ENCODE data around the gene TRMT44. TPM values are rescaled to one million over a fixed set of nuclear protein-coding genes. Genes with fewer than 3 reads are reported as not detected.
"Not testable (repeated sequence)": the region's sequence is repeated elsewhere in the genome, so short reads cannot be mapped to it uniquely, and the experiment has no call there.

TRMT44 gene
- total RNA-seq, 4 donors from 2014 or later = 30.8 to 60.0 (median 46.1) TPM

DNA sequence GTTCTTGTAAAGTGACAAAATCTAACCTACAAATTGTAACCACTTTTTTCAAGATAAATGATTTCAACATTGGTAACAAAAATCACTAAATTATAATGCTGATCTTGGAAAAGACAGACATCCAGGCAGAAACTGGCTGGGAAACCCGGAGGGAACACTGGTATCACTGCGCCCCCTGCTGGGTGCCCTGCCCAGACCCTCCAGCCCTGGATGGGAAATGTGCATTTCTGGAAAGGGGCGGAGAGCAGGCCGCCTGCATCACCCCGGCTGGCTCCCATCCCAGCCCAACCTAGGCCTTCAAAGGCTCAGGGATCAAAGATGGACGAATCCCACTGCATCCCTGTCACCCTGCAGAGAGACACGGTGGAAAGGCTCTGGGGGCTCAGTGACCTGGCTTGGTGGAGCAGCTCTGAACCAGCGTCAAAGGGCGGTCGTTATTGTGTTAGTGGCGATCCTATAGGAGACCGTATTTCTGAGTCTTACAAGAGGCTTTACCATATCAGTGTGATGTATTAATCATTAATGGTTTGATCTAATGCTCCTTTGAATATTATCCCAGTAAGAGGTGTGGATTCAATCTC lies 37.3 kb upstream of the TRMT44 start:
- H3K4me3 ChIP-seq = no peak overlapping the region
- no peak overlapping the region for H3K27ac ChIP-seq
- TF ChIP-seq POLR2AphosphoS5 (IDR thresholded peaks at IDR 0.05) (peak in 1 of 3 donors; percentile 33), POLR2A (IDR thresholded peaks at IDR 0.05) (no peak), EP300 (IDR thresholded peaks at IDR 0.05) (no peak)
- TF ChIP-seq, protein P1, sequence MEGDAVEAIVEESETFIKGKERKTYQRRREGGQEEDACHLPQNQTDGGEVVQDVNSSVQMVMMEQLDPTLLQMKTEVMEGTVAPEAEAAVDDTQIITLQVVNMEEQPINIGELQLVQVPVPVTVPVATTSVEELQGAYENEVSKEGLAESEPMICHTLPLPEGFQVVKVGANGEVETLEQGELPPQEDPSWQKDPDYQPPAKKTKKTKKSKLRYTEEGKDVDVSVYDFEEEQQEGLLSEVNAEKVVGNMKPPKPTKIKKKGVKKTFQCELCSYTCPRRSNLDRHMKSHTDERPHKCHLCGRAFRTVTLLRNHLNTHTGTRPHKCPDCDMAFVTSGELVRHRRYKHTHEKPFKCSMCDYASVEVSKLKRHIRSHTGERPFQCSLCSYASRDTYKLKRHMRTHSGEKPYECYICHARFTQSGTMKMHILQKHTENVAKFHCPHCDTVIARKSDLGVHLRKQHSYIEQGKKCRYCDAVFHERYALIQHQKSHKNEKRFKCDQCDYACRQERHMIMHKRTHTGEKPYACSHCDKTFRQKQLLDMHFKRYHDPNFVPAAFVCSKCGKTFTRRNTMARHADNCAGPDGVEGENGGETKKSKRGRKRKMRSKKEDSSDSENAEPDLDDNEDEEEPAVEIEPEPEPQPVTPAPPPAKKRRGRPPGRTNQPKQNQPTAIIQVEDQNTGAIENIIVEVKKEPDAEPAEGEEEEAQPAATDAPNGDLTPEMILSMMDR (IDR thresholded peaks at IDR 0.05) = peak; percentile 76 to 88
- peaks cover 20% of the 10 kb centered on the region for H3K4me1 ChIP-seq
- 48% methylated on average over 10 of the region's 12 CpGs for WGBS
- H3K9me3 ChIP-seq = no peaks in the 10 kb centered on the region
- DNase-seq (ENCODE audit: low spot score in 2 of 2) = peak; percentile 87 to 91
- H3K36me3 ChIP-seq = peaks cover 49% of the 10 kb centered on the region
- no peaks in the 10 kb centered on the region for H3K27me3 ChIP-seq

DNA sequence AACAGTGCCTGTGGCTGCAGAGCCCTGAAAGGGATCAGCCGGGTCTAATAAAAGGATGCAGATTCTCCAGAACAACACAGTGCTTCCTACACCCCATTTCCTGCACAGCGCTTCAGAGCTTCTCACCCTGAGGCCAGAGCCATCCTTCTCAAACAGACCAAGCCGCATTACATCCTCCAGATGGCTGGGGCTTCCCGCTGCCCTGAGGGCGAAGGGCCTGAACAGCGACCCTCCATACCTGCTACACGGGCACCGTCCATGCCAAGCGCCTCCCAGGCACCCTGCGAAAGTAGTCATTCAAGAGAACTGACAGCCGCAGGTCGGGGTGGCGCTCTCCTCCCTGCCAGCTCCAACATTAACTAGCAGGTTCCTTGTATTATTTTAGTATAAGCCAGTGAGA lies 36.6 kb upstream of the TRMT44 start:
- peak in 1 of 2 donors; percentile 76 for DNase-seq (ENCODE audit: low spot score in 2 of 2)
- H3K27me3 ChIP-seq = no peaks in the 10 kb centered on the region
- no peak overlapping the region for H3K27ac ChIP-seq
- H3K9me3 ChIP-seq = no peaks in the 10 kb centered on the region
- no peak overlapping the region for H3K4me3 ChIP-seq
- peaks cover 20% of the 10 kb centered on the region for H3K4me1 ChIP-seq
- 80% methylated on average over 12 of the region's 13 CpGs for WGBS
- no peak for TF ChIP-seq POLR2AphosphoS5 (IDR thresholded peaks at IDR 0.05)
- TF ChIP-seq EP300 (IDR thresholded peaks at IDR 0.05) = no peak
- no peak for TF ChIP-seq POLR2A (IDR thresholded peaks at IDR 0.05)
- TF ChIP-seq, protein P1 (IDR thresholded peaks at IDR 0.05) = no peak
- H3K36me3 ChIP-seq = peaks cover 51% of the 10 kb centered on the region

DNA sequence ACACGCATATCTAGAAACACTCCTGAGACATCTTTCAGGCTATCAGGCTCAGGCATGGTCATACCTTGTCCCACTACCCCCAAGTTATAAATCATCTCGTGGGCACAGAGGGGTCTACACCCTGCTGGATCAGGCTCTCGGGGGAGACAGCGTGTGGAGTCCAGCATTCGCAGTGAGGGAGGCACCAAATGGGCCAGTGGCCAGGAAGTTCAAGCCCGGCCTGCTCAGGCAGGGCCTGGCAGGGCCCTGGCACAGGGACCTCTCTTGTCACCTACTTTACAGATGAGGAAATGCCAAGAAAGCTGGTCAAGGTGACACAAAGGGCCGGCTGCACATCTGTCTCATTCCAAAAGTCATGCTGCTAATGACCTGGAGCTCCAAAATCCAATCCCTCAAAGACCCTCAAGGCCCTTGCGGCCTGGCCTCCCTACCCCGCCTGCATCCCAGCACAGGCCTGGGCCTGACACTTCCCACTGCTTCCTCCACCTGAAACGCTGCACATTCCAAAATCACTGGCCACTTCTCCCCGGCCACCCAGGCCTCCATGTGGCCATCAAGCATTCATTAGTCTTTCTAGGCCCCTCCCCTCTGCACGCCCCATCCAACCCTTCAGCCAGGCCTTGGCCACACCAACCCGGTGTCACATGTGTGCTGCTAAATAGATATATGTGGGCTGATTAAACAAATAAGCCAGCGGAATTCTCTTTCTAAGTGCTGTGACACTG lies 35.6 kb upstream of the TRMT44 start:
- H3K9me3 ChIP-seq = no peaks in the 10 kb centered on the region
- H3K27ac ChIP-seq = no peak overlapping the region
- no peaks in the 10 kb centered on the region for H3K27me3 ChIP-seq
- WGBS = 93% methylated on average over 12 of the region's 14 CpGs
- H3K4me1 ChIP-seq = peaks cover 26% of the 10 kb centered on the region
- TF ChIP-seq POLR2A (IDR thresholded peaks at IDR 0.05) = no peak
- TF ChIP-seq POLR2AphosphoS5 (IDR thresholded peaks at IDR 0.05) = no peak
- no peak for TF ChIP-seq EP300 (IDR thresholded peaks at IDR 0.05)
- TF ChIP-seq, protein P1 (IDR thresholded peaks at IDR 0.05) = no peak
- H3K4me3 ChIP-seq = no peak overlapping the region
- DNase-seq (ENCODE audit: low spot score in 2 of 2) = peak in 1 of 2 donors; percentile 68
- peaks cover 53% of the 10 kb centered on the region for H3K36me3 ChIP-seq

DNA sequence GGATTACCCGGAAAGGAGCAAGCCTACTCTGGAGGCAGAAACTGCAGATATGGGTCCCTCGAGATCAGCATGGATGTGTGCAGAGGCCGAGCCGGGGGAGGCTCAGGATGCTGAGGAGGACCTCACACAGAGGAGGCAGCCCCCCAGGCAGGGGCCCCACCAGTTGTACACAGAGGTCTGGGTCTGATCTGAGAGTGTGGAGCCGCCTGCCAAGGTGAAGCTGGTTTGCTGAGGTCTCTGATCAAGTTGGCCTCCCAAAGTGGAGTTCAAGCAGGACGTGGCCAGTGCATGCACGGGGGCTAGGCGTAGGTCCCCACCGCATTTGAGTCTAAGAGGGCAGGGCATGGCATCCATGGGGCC lies 35.1 kb upstream of the TRMT44 start:
- peaks cover 54% of the 10 kb centered on the region for H3K36me3 ChIP-seq
- WGBS = 92% methylated on average over 8 of the region's 9 CpGs

DNA sequence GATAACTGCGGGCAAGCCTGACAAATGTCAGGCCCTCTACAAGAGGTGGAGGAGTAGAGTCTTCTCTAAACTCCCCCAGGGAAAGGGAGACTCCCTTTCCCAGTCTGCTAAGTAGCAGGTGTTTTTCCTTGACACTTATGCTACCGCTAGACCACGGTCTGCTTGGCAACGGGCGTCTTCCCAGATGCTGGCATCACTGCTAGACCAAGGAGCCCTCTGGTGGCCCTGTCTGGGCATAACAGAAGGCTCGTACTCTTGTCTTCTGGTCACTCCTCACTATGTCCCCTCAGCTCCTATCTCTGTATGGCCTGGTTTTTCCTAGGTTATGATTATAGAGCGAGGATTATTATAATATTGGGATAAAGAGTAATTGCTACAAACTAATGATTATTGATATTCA lies 33.7 kb upstream of the TRMT44 start:
- Histone ChIP-seq H3K36me3 (peaks cover 60% of the 10 kb centered on the region), H3K4me1 (peaks cover 28% of the 10 kb centered on the region)
- H3K27me3 ChIP-seq; H3K27ac ChIP-seq; DNase-seq (ENCODE audit: low spot score in 2 of 2); H3K9me3 ChIP-seq; H3K4me3 ChIP-seq: not testable (repeated sequence)
- 79% methylated on average over 7 of the region's 7 CpGs for WGBS
- TF ChIP-seq, protein P1 (IDR thresholded peaks at IDR 0.05) = peak; percentile 16 to 40

More for the DNA sequence above, 35.1 kb upstream of the TRMT44 start:
- DNase-seq (ENCODE audit: low spot score in 2 of 2) = no peak
- H3K4me1 ChIP-seq = peaks cover 31% of the 10 kb centered on the region
- no peak for TF ChIP-seq EP300 (IDR thresholded peaks at IDR 0.05)
- TF ChIP-seq, protein P1 (IDR thresholded peaks at IDR 0.05) = no peak
- no peak for TF ChIP-seq POLR2AphosphoS5 (IDR thresholded peaks at IDR 0.05)
- TF ChIP-seq POLR2A (IDR thresholded peaks at IDR 0.05) = no peak
- H3K4me3 ChIP-seq = no peak overlapping the region
- H3K27ac ChIP-seq = no peak overlapping the region
- H3K9me3 ChIP-seq = no peaks in the 10 kb centered on the region
- H3K27me3 ChIP-seq = no peaks in the 10 kb centered on the region

Data from suprapubic skin (tissue), 4 donors.